Hepatocyte (in vitro differentiated cells): ENCODE data around the gene CCBE1. TPM values are rescaled to one million over a fixed set of nuclear protein-coding genes. Genes with fewer than 3 reads are reported as not detected.

Experiments
- DNase-seq: peaks from one replicate; pipeline ENCODE4 v3.0.0-alpha.2; 2016; ENCODE audit warnings: low spot score
- H2AFZ ChIP-seq: fragments of 200-600 bp; sonication (generic); 2 replicates; pipeline ENCODE4 v1.6.0; 2016; ENCODE audit warnings: antibody characterized with exemption, mild to moderate bottlenecking
- H3K27ac ChIP-seq: fragments of 200-600 bp; sonication (generic); 2 replicates; pipeline ENCODE4 v1.5.1; 2016; ENCODE audit warnings: mild to moderate bottlenecking
- H3K27me3 ChIP-seq: fragments of 200-600 bp; sonication (generic); 2 replicates; pipeline ENCODE4 v1.6.1; 2016
- H3K36me3 ChIP-seq: fragments of 200-600 bp; sonication (generic); replicated peaks from 2 replicates; pipeline ENCODE4 v1.5.1; 2016; ENCODE audit warnings: low read depth; ENCODE audit not compliant: insufficient read depth
- H3K4me1 ChIP-seq: fragments of 200-600 bp; sonication (generic); 2 replicates; pipeline ENCODE4 v1.5.1; 2016; ENCODE audit warnings: mild to moderate bottlenecking, moderate library complexity; ENCODE audit not compliant: insufficient read depth
- H3K4me2 ChIP-seq: fragments of 200-600 bp; sonication (generic); 2 replicates; pipeline ENCODE4 v1.6.0; 2016
- H3K4me3 ChIP-seq: fragments of 200-600 bp; sonication (generic); 2 replicates; pipeline ENCODE4 v1.5.1; 2016; ENCODE audit warnings: mild to moderate bottlenecking
- H3K79me2 ChIP-seq: fragments of 200-600 bp; sonication (generic); 2 replicates; pipeline ENCODE4 v1.6.0; 2017; ENCODE audit warnings: mild to moderate bottlenecking
- H3K9me2 ChIP-seq: fragments of 200-600 bp; sonication (generic); replicated peaks from 2 replicates; pipeline ENCODE4 v1.6.0; 2017; ENCODE audit warnings: mild to moderate bottlenecking; ENCODE audit not compliant: insufficient read depth
- H3K9me3 ChIP-seq: fragments of 200-600 bp; sonication (generic); 2 replicates; pipeline ENCODE4 v1.5.1; 2016; ENCODE audit warnings: low read depth, mild to moderate bottlenecking
- H4K20me1 ChIP-seq: fragments of 200-600 bp; sonication (generic); 2 replicates; pipeline ENCODE4 v1.6.0; 2016; ENCODE audit warnings: mild to moderate bottlenecking; ENCODE audit not compliant: insufficient read depth, poor library complexity, severe bottlenecking
- EZH2 ChIP-seq: fragments of 200-600 bp; sonication (generic); IDR thresholded peaks from 2 replicates; pipeline ENCODE4 v1.6.1; 2016; ENCODE audit warnings: antibody characterized with exemption, mild to moderate bottlenecking, borderline replicate concordance
- EZH2phosphoT487 ChIP-seq: fragments of 200-600 bp; sonication (generic); IDR thresholded peaks from one replicate; pipeline ENCODE4 v1.6.1; 2018; ENCODE audit warnings: antibody characterized with exemption, mild to moderate bottlenecking, low read depth, moderate library complexity; ENCODE audit not compliant: unreplicated experiment, severe bottlenecking
- WGBS: methylation state at CpG from one replicate; pipeline ENCODE4 v1.1.6; 2016; ENCODE audit warnings: low lambda C conversion rate; ENCODE audit errors: missing lambda C conversion rate; 5-methylcytosine and 5-hydroxymethylcytosine counted together
- polyA plus RNA-seq: library from polyadenylated mRNA; unstranded; fragments of >200 nt; fragmentation: Nextera tagmentation; extraction: Ambion mirVana; gene quantifications from 2 replicates; pipeline ENCODE4 v1.2.1, GENCODE V29; 2016
- total RNA-seq: library from RNA; depleted of rRNA; stranded (reverse); fragments of >200 nt; gene quantifications from 2 replicates; pipeline ENCODE4 v1.2.3, GENCODE V29; 2014
- TF ChIP-seq, protein P1 (sequence below): fragments of 200-600 bp; sonication (generic); IDR thresholded peaks from 2 replicates; pipeline ENCODE4 v1.5.1; 2016; ENCODE audit warnings: antibody characterized with exemption, mild to moderate bottlenecking; ENCODE audit not compliant: poor library complexity

CCBE1 gene
- total and polyA plus RNA-seq, 2 experiments from 2014 or later = 3.1 to 9.2 TPM

DNA sequence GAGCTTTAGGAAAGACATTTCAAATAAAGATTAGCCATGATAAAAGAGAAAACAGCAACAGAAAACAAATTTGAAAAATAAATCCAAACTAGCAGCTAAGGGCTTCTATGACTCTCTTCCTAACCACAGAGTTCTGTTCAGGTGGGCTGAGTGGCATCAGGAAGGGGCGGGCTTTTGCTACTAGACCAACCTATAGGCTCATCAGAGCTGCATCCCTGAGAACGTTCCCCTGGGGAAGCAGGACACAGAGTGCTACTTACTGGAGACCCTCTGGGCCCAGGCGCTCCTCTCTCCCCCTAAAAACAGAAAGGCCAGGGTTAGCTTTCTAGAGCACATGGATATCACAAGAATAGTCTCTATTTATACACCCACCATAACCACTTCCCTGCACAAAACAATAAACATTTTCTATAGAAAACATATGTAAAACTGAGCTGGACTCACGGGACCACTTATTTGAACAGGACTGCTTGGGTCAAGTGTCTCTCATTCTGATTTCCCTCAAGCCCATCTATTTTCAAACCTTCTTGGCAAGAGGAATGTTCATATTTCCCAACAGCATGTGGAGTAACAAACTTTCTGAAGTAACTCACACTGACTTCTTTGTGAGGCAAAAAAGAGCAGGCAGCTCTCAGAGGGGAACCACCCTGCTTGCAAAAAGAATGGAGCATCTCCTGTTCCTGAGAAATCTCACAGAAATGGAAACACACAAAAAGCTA is 259.2 kb downstream of the CCBE1 start:
- H3K4me3 ChIP-seq = no peak overlapping the region
- no peaks in the 10 kb centered on the region for H3K79me2 ChIP-seq
- TF ChIP-seq EZH2phosphoT487 = no peak
- TF ChIP-seq EZH2 = no peak
- TF ChIP-seq, protein P1, sequence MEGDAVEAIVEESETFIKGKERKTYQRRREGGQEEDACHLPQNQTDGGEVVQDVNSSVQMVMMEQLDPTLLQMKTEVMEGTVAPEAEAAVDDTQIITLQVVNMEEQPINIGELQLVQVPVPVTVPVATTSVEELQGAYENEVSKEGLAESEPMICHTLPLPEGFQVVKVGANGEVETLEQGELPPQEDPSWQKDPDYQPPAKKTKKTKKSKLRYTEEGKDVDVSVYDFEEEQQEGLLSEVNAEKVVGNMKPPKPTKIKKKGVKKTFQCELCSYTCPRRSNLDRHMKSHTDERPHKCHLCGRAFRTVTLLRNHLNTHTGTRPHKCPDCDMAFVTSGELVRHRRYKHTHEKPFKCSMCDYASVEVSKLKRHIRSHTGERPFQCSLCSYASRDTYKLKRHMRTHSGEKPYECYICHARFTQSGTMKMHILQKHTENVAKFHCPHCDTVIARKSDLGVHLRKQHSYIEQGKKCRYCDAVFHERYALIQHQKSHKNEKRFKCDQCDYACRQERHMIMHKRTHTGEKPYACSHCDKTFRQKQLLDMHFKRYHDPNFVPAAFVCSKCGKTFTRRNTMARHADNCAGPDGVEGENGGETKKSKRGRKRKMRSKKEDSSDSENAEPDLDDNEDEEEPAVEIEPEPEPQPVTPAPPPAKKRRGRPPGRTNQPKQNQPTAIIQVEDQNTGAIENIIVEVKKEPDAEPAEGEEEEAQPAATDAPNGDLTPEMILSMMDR = no peak
- 76% methylated on average over 4 of the region's 4 CpGs for WGBS
- no peaks in the 10 kb centered on the region for H3K4me1 ChIP-seq
- H3K9me2 ChIP-seq = no peaks in the 10 kb centered on the region
- no peak overlapping the region for H2AFZ ChIP-seq
- DNase-seq = no peak
- H3K36me3 ChIP-seq = no peaks in the 10 kb centered on the region
- no peak overlapping the region for H3K27ac ChIP-seq
- no peak overlapping the region for H3K4me2 ChIP-seq
- H4K20me1 ChIP-seq = no peaks in the 10 kb centered on the region
- H3K27me3 ChIP-seq = peaks cover 5% of the 10 kb centered on the region
- no peaks in the 10 kb centered on the region for H3K9me3 ChIP-seq

DNA sequence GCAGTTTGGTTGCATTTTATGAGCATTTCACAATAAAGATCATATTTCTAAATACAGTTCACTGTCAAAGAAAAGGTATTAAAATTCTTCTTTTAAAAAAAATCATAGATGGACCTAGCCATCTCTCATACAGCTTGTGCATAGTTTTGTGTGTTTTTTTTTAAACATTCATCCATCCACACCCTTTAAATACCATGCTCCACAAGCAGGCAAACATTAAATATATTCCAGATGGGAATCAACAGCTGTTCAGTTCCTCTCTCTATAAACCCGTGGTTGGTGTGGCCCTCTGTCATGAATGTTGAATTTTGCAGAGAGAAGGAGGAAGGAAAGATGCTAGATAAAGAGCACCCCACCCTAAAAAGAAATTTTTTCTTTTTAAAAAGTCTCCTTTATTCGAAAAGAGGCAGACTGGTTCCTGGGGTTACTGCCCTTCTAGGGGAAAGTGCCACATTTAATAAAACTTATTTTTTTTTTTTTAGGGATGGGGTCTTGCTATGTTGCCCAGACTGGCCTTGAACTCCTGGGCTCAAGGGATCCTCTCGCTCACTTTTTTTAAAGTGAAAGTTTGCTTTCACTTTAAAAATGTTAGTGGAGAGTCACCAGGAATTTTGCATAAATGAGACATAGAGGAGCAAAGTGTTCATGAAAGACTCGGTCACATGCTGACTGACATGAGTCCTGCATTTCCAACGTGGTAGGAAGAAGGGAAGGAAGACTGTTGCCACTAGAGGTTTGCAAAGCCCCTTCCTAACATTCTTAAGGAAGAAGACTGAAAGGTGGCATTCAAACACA is 264.2 kb downstream of the CCBE1 start:
- Histone ChIP-seq H2AFZ (no peak overlapping the region), H3K9me3 (no peaks in the 10 kb centered on the region), H3K4me1 (no peaks in the 10 kb centered on the region), H3K4me2 (no peak overlapping the region), H3K9me2 (no peaks in the 10 kb centered on the region), H3K79me2 (no peaks in the 10 kb centered on the region), H4K20me1 (no peaks in the 10 kb centered on the region), H3K4me3 (no peak overlapping the region), H3K27ac (no peak overlapping the region), H3K27me3 (peaks cover 5% of the 10 kb centered on the region), H3K36me3 (no peaks in the 10 kb centered on the region)
- TF ChIP-seq EZH2 (no peak), EZH2phosphoT487 (no peak)
- TF ChIP-seq, protein P1 = no peak
- 70% methylated on average over 5 of the region's 5 CpGs for WGBS
- no peak for DNase-seq

DNA sequence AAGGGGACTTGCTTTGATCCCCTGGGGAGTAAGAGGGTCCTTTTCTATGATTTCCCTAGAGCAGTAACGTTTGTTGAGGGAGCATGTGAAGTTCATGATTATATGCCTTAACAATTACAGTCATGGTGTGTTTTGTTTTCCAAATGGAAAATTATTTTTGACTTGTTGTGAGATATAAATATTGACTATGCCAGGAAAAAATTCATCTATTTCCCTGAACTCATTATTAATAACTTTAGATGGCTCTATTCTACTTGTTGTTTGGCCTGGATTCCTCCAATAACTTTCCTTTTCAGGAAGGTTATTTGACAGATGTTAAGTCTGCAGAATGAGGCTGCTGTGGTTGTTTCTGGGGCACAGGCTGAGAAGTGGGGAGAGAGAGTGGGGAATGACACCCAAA is 266.1 kb downstream of the CCBE1 start:
- H3K4me2 ChIP-seq = no peak overlapping the region
- WGBS = 74% methylated on average over 1 of the region's 1 CpG
- H3K9me3 ChIP-seq = no peaks in the 10 kb centered on the region
- no peaks in the 10 kb centered on the region for H4K20me1 ChIP-seq
- no peaks in the 10 kb centered on the region for H3K9me2 ChIP-seq
- DNase-seq = no peak
- no peak overlapping the region for H3K4me3 ChIP-seq
- no peak overlapping the region for H2AFZ ChIP-seq
- H3K36me3 ChIP-seq = no peaks in the 10 kb centered on the region
- H3K27ac ChIP-seq = no peak overlapping the region
- H3K27me3 ChIP-seq = peaks cover 5% of the 10 kb centered on the region
- TF ChIP-seq EZH2phosphoT487 (no peak), EZH2 (no peak)
- TF ChIP-seq, protein P1 = no peak
- H3K4me1 ChIP-seq = no peaks in the 10 kb centered on the region
- H3K79me2 ChIP-seq = no peaks in the 10 kb centered on the region
